ENCODE results near the gene APOB. TPM values are rescaled to one million over a fixed set of nuclear protein-coding genes. Genes with fewer than 3 reads are reported as not detected.

The APOB gene
- total and polyA plus RNA-seq, 2 of the 13 experiments (the other 11 are each of a cell fraction or from before 2014, with no cell fraction given): 1,569 to 2,515 TPM

DNA sequence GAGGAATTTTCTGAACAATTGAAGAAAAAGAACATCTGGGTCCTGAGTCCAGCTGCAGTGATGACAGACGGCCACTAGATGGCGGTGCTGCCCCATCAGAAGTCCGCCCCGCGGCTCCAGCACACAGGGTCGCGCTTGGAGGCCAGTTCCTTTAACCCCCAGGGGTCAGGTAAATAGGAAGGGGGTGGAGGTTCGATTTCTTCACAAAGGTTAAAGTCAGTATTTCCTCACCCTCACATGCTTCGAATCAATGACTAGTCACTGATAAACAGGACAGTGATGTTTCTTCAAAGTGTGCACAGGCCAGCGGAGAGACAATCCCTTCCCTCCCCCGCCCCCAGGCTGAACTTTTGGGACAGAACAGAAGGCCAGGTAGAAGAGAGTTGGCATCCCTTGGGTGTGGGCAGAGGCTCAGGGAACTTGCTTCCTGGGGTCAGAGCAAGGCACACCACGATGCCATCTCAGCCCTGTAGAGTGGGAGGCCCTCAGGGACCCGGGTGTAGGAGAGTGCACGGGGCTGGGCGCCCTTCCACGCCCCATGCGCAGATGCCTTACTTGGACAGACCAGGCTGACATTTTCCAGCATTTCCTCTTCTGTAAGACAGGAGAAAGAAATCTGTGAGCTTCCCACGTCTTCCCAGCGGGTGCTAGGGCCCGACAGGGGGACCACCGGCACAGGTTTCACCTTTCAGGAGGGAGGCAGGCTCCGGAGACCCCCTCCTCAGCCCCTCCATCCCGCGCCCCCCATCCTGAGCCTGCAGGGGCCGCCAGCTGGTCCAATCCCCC is 722 bp downstream of the APOB start (continued):
- TF ChIP-seq AHDC1 (CRISPR knock-in tag; IDR thresholded peaks at IDR 0.05; ENCODE audit: borderline replicate concordance) (peak; percentile 97), TCF12 (IDR thresholded peaks at IDR 0.05) (no peak), TCF12 (CRISPR knock-in tag; IDR thresholded peaks at IDR 0.05) (peak; percentile 100), ONECUT2 (CRISPR knock-in tag; IDR thresholded peaks at IDR 0.05) (peak; percentile 97), ZSCAN25 (CRISPR knock-in tag; IDR thresholded peaks at IDR 0.05) (peak; percentile 86), SUZ12 (IDR thresholded peaks at IDR 0.05; ENCODE audit: low read depth, low read length) (peak; percentile 26; the same call in 1 of the 2 replicates), PATZ1 (CRISPR knock-in tag; IDR thresholded peaks at IDR 0.05) (peak; percentile 98), ZNF382 (CRISPR knock-in tag; IDR thresholded peaks at IDR 0.05; ENCODE audit: borderline replicate concordance) (no peak), RBAK (CRISPR knock-in tag; IDR thresholded peaks at IDR 0.05) (no peak; the same call in 1 of the 2 replicates), FOXP1 (IDR thresholded peaks at IDR 0.05) (peak; percentile 93), FOXP1 (CRISPR knock-in tag; IDR thresholded peaks at IDR 0.05) (peak; percentile 99), KAT7 (CRISPR knock-in tag; IDR thresholded peaks at IDR 0.05; ENCODE audit: borderline replicate concordance) (peak; percentile 97), ELF1 (CRISPR knock-in tag; IDR thresholded peaks at IDR 0.05) (peak; percentile 83)
- TF ChIP-seq, protein P1, sequence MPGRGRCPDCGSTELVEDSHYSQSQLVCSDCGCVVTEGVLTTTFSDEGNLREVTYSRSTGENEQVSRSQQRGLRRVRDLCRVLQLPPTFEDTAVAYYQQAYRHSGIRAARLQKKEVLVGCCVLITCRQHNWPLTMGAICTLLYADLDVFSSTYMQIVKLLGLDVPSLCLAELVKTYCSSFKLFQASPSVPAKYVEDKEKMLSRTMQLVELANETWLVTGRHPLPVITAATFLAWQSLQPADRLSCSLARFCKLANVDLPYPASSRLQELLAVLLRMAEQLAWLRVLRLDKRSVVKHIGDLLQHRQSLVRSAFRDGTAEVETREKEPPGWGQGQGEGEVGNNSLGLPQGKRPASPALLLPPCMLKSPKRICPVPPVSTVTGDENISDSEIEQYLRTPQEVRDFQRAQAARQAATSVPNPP (CRISPR knock-in tag; IDR thresholded peaks at IDR 0.05): peak; percentile 89; the same call in 1 of the 2 replicates
- TF ChIP-seq, protein P2, sequence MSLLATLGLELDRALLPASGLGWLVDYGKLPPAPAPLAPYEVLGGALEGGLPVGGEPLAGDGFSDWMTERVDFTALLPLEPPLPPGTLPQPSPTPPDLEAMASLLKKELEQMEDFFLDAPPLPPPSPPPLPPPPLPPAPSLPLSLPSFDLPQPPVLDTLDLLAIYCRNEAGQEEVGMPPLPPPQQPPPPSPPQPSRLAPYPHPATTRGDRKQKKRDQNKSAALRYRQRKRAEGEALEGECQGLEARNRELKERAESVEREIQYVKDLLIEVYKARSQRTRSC (CRISPR knock-in tag; IDR thresholded peaks at IDR 0.05; ENCODE audit: low read depth): peak; percentile 85; the same call in 1 of the 2 replicates

Data from HepG2 (cell line).